HepG2 (cell line): ENCODE measurements around the gene ZBTB7B. TPM values are rescaled to one million over a fixed set of nuclear protein-coding genes. Genes with fewer than 3 reads are reported as not detected.

Source experiments
- AKAP8 ChIP-seq: sonication (generic); formaldehyde crosslinking; IDR thresholded peaks from 2 replicates; pipeline ENCODE4 v1.5.1; 2020; ENCODE audit warnings: mild to moderate bottlenecking, missing genetic modification reagents
- BRD4 ChIP-seq: sonication (generic); formaldehyde crosslinking; IDR thresholded peaks from 2 replicates; pipeline ENCODE4 v1.4.0; 2020; ENCODE audit warnings: missing genetic modification reagents
- DR1 ChIP-seq: sonication (generic); formaldehyde crosslinking; IDR thresholded peaks from 2 replicates; pipeline ENCODE4 v1.8.0; 2021; ENCODE audit warnings: mild to moderate bottlenecking, missing genetic modification reagents, inconsistent platforms
- KLF13 ChIP-seq: sonication (generic); formaldehyde crosslinking; IDR thresholded peaks from 2 replicates; pipeline ENCODE4 v1.4.0; 2020; ENCODE audit warnings: mild to moderate bottlenecking, missing genetic modification reagents
- MNT ChIP-seq: fragments of 450-650 bp; IDR thresholded peaks from 2 replicates; pipeline ENCODE4 v1.6.1; 2016
- NFATC3 ChIP-seq: sonication (generic); formaldehyde crosslinking; IDR thresholded peaks from 2 replicates; pipeline ENCODE4 v1.5.1; 2020; ENCODE audit warnings: mild to moderate bottlenecking, missing genetic modification reagents
- NFIC ChIP-seq: IDR thresholded peaks from 2 replicates; pipeline ENCODE4 v1.6.1; 2012; ENCODE audit warnings: mild to moderate bottlenecking, low read length, inconsistent platforms
- RARG ChIP-seq: sonication (generic); formaldehyde crosslinking; IDR thresholded peaks from 2 replicates; pipeline ENCODE4 v1.4.0; 2020; ENCODE audit warnings: low read depth, mild to moderate bottlenecking, missing genetic modification reagents
- RFXANK ChIP-seq: IDR thresholded peaks from 2 replicates; pipeline ENCODE4 v1.6.1; 2016
- SALL1 ChIP-seq: sonication (generic); formaldehyde crosslinking; IDR thresholded peaks from 2 replicates; pipeline ENCODE4 v1.8.0; 2022; ENCODE audit warnings: mild to moderate bottlenecking, missing genetic modification reagents
- SIX1 ChIP-seq: sonication (generic); formaldehyde crosslinking; IDR thresholded peaks from 2 replicates; pipeline ENCODE4 v1.4.0; 2020; ENCODE audit warnings: missing genetic modification reagents, borderline replicate concordance
- SP1 ChIP-seq, 2 experiments: fragments of 450-650 bp in 1 of 2; sonication (generic) in 1 of 2; formaldehyde crosslinking in 1 of 2; IDR thresholded peaks; 2 replicates each; pipeline versions ENCODE4 v1.4.0 to v1.6.1; 2016 to 2020; ENCODE audit warnings: missing genetic modification reagents in 1 of 2
- TFE3 ChIP-seq: IDR thresholded peaks from 2 replicates; pipeline ENCODE4 v1.6.1; 2016
- XRCC5 ChIP-seq: fragments of 200-400 bp; formaldehyde crosslinking; optimal IDR thresholded peaks from 2 replicates; pipeline ENCODE3; 2017; ENCODE audit warnings: mild to moderate bottlenecking, low read length
- ZFP1 ChIP-seq: IDR thresholded peaks from 2 replicates; pipeline ENCODE4 v1.6.1; 2016
- ZNF142 ChIP-seq: sonication (generic); formaldehyde crosslinking; IDR thresholded peaks from 2 replicates; pipeline ENCODE4 v1.4.0; 2020; ENCODE audit warnings: missing genetic modification reagents
- ZNF788 ChIP-seq: sonication (generic); formaldehyde crosslinking; IDR thresholded peaks from 2 replicates; pipeline ENCODE4 v1.5.0; 2020; ENCODE audit warnings: mild to moderate bottlenecking, missing genetic modification reagents, borderline replicate concordance
- polyA plus RNA-seq, 8 experiments: library from polyadenylated mRNA; depleted of rRNA in 3 of 8; stranded (reverse) in 7 of 8; unstranded in 1 of 8; fragments of >200 nt; fragmentation: Illumina TruSeq in 4 of 8; extraction: Trizol in 4 of 8; gene quantifications; 2 replicates each; pipeline versions ENCODE4 v1.2.1 to v1.2.3, GENCODE V29; 2011 to 2016; ENCODE audit warnings: low read depth in 4 of 8, missing spikeins in 1 of 8, mixed read lengths in 1 of 8; ENCODE audit not compliant: insufficient read depth in 1 of 8
- total RNA-seq, 5 experiments: library from RNA; depleted of rRNA; stranded (reverse); fragments of >200 nt; fragmentation: Illumina TruSeq; extraction: Trizol; gene quantifications; 2 replicates each; pipeline ENCODE4 v1.2.3, GENCODE V29; 2016; ENCODE audit warnings: low read depth in 1 of 5

ZBTB7B gene
- total and polyA plus RNA-seq, 2 of the 13 experiments (the other 11 are each of a cell fraction or from before 2014, with no cell fraction given): 15.5 to 17.5 TPM

- TF ChIP-seq ZNF142 (CRISPR knock-in tag) (no peak), RARG (no peak), TFE3 (CRISPR knock-in tag) (0 out of 2 replicates have a peak, but pooled peaks have one; percentile 14), SALL1 (CRISPR knock-in tag) (peak; percentile 58), XRCC5 (no peak), NFATC3 (CRISPR knock-in tag) (no peak), DR1 (CRISPR knock-in tag) (peak; percentile 67; the same call in 1 of the 2 replicates), BRD4 (CRISPR knock-in tag) (no peak), SP1 (IDR thresholded peaks at IDR 0.05) (no peak), SP1 (CRISPR knock-in tag; IDR thresholded peaks at IDR 0.05) (peak; percentile 72), MNT (0 out of 2 replicates have a peak, but pooled peaks have one; percentile 40), ZNF788 (CRISPR knock-in tag) (peak; percentile 12; the same call in 1 of the 2 replicates), RFXANK (no peak), KLF13 (no peak), AKAP8 (CRISPR knock-in tag) (no peak), SIX1 (no peak; the same call in 1 of the 2 replicates), NFIC (peak; percentile 25; the same call in 1 of the 2 replicates), ZFP1 (CRISPR knock-in tag) (0 out of 2 replicates have a peak, but pooled peaks have one; percentile 17)
These were observed 29.1 kb upstream of the ZBTB7B start (continued) for GRCh38 chr1:154973344-154974101.
